ENCODE data around the gene MTFR2. TPM values are rescaled to one million over a fixed set of nuclear protein-coding genes. Genes with fewer than 3 reads are reported as not detected.

Gene MTFR2
- total and polyA plus RNA-seq, 4 donors, result 0.08 to 3.6 (median 0.21) TPM

- TF ChIP-seq HNF4A (conservative IDR thresholded peaks at IDR 0.05) (no peak), FOXA1 (IDR thresholded peaks at IDR 0.05) (no peak), HNF4G (IDR thresholded peaks at IDR 0.05) (no peak), JUND (IDR thresholded peaks at IDR 0.05) (no peak), EGR1 (IDR thresholded peaks at IDR 0.05; ENCODE audit: low read depth in 2 of 2) (no peak), FOXA2 (IDR thresholded peaks at IDR 0.05) (no peak), SP1 (IDR thresholded peaks at IDR 0.05) (no peak), GABPA (IDR thresholded peaks at IDR 0.05 in 1 of 2, conservative IDR thresholded peaks at IDR 0.05 in 1 of 2) (no peak)
These were observed 19.8 kb downstream of the MTFR2 start (continued) for GRCh38 chr6:136230219-136230853.

DNA sequence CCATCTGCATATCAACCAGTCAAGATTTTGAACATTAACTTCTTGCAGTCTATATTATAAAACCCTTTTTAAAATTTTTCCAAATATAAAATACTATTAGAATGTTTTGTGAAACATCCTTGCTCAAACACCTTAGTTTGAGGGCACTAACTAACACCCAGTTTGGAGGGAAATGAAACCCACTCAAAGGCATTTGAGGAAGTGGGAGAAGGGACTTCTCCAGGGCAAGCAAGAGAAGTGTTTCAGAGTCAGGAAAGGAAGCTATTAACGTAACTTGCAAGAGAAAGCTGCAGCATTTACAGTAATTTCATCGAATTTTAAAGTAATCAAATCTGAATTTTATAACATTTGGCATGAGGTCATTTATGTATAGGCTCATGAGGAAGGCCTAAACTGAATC lies 21.3 kb downstream of the MTFR2 start:
- H3K4me3 ChIP-seq (ENCODE audit: low read depth in 1 of 3, low read length in 3 of 3), result no peak overlapping the region
- no peaks in the 10 kb centered on the region for H3K36me3 ChIP-seq (ENCODE audit: control insufficient read depth in 4 of 4, insufficient read depth in 3 of 4, low read depth in 1 of 4, low read length in 3 of 4)
- H3K9ac ChIP-seq (ENCODE audit: low read depth in 1 of 2, low read length in 2 of 2), result no peak overlapping the region
- H3K27ac ChIP-seq (ENCODE audit: low read depth in 1 of 2, low read length in 2 of 2), result no peak overlapping the region
- WGBS, result 86% methylated on average over 2 of the region's 2 CpGs
- H3K27me3 ChIP-seq (ENCODE audit: control insufficient read depth in 4 of 4, insufficient read depth in 4 of 4, low read length in 3 of 4), result no peaks in the 10 kb centered on the region
- no peak for DNase-seq (ENCODE audit: low spot score)
- H3K9me3 ChIP-seq (ENCODE audit: control insufficient read depth in 4 of 4, low read length in 3 of 4), result no peaks in the 10 kb centered on the region
- TF ChIP-seq GABPA (IDR thresholded peaks at IDR 0.05 in 1 of 2, conservative IDR thresholded peaks at IDR 0.05 in 1 of 2), result no peak
- TF ChIP-seq, protein P1, sequence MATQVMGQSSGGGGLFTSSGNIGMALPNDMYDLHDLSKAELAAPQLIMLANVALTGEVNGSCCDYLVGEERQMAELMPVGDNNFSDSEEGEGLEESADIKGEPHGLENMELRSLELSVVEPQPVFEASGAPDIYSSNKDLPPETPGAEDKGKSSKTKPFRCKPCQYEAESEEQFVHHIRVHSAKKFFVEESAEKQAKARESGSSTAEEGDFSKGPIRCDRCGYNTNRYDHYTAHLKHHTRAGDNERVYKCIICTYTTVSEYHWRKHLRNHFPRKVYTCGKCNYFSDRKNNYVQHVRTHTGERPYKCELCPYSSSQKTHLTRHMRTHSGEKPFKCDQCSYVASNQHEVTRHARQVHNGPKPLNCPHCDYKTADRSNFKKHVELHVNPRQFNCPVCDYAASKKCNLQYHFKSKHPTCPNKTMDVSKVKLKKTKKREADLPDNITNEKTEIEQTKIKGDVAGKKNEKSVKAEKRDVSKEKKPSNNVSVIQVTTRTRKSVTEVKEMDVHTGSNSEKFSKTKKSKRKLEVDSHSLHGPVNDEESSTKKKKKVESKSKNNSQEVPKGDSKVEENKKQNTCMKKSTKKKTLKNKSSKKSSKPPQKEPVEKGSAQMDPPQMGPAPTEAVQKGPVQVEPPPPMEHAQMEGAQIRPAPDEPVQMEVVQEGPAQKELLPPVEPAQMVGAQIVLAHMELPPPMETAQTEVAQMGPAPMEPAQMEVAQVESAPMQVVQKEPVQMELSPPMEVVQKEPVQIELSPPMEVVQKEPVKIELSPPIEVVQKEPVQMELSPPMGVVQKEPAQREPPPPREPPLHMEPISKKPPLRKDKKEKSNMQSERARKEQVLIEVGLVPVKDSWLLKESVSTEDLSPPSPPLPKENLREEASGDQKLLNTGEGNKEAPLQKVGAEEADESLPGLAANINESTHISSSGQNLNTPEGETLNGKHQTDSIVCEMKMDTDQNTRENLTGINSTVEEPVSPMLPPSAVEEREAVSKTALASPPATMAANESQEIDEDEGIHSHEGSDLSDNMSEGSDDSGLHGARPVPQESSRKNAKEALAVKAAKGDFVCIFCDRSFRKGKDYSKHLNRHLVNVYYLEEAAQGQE (IDR thresholded peaks at IDR 0.05), result no peak
- TF ChIP-seq RXRA (IDR thresholded peaks at IDR 0.05), result no peak
- no peak for TF ChIP-seq NR2F2 (IDR thresholded peaks at IDR 0.05)
- H3K4me1 ChIP-seq (ENCODE audit: control insufficient read depth in 4 of 4, insufficient read depth in 4 of 4, low read length in 3 of 4), result peaks cover 3 to 15% (median 7%) of the 10 kb centered on the region in 4 donors

DNA sequence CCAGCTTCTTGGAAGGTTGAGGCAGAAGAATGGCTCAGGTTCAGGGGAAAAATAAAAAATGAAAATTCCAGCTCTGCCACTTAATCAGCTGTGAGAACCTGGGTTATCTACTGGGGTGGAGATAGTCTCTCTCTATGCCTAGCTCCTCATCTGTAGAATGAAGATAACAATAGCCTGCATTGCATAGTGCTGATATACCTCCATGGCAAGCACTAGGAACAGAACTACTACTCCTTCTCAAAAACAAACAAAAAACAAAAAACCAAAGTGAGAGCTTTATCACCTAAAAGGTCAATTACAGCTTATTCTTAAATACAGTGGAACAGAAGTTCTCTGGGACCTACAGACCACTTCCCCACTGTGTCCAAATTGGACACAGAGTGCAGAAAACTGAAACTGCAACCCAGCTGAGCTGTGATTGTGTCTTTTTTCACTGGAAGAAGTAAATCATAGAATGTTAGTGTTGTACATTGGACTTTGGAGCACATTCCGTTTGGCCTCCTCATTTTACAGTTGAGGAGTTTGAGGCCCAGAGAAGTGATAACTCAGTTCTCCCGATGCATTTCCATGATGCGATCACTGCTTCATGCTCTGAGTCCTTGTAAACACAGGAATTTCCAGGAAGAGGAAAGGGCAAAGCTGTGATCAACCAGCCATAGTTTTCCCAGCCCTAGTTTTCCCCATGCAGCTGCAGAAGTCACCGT lies 23.3 kb downstream of the MTFR2 start:
- Histone ChIP-seq H3K27ac (ENCODE audit: low read depth in 1 of 2, low read length in 2 of 2) (peak overlapping the region; percentile 76 to 91), H3K27me3 (ENCODE audit: control insufficient read depth in 4 of 4, insufficient read depth in 4 of 4, low read length in 3 of 4) (no peaks in the 10 kb centered on the region), H3K36me3 (ENCODE audit: control insufficient read depth in 4 of 4, insufficient read depth in 3 of 4, low read depth in 1 of 4, low read length in 3 of 4) (no peaks in the 10 kb centered on the region), H3K9me3 (ENCODE audit: control insufficient read depth in 4 of 4, low read length in 3 of 4) (no peaks in the 10 kb centered on the region), H3K4me3 (ENCODE audit: low read depth in 1 of 3, low read length in 3 of 3) (peak overlapping the region in 2 of 3 donors; percentile 54 to 55), H3K4me1 (ENCODE audit: control insufficient read depth in 4 of 4, insufficient read depth in 4 of 4, low read length in 3 of 4) (peaks cover 3 to 15% (median 7%) of the 10 kb centered on the region in 4 donors), H3K9ac (ENCODE audit: low read depth in 1 of 2, low read length in 2 of 2) (peak overlapping the region; percentile 85 to 88)
- 50% methylated on average over 4 of the region's 4 CpGs for WGBS
- TF ChIP-seq HNF4G (IDR thresholded peaks at IDR 0.05) (peak; percentile 37), JUND (IDR thresholded peaks at IDR 0.05) (no peak), HNF4A (conservative IDR thresholded peaks at IDR 0.05) (peak; percentile 62 to 78), SP1 (IDR thresholded peaks at IDR 0.05) (peak; percentile 65)
- DNase-seq (ENCODE audit: low spot score), result no peak
